NB4 (cell line): ENCODE results near the gene KIRREL1.

Source experiments
- DNase-seq: peaks from one replicate; pipeline ENCODE4 v3.0.0; 2010; ENCODE audit warnings: low read depth
- H3K4me3 ChIP-seq: one replicate; pipeline ENCODE4 v1.5.1; 2011; ENCODE audit warnings: mild to moderate bottlenecking, low read depth, low read length, moderate library complexity
- MYC ChIP-seq: IDR thresholded peaks from 2 replicates; pipeline ENCODE4 v1.6.1; 2011; ENCODE audit warnings: low read depth, low read length
- POLR2A ChIP-seq: IDR thresholded peaks from 2 replicates; pipeline ENCODE4 v1.6.1; 2011; ENCODE audit warnings: mild to moderate bottlenecking; ENCODE audit not compliant: insufficient read length; ENCODE audit errors: extremely low read depth
- TF ChIP-seq, protein P1 (sequence below): IDR thresholded peaks from one replicate; pipeline ENCODE4 v1.5.1; 2012; ENCODE audit warnings: low read depth, low read length
- TF ChIP-seq, protein P2 (sequence below): IDR thresholded peaks from 2 replicates; pipeline ENCODE4 v1.6.1; 2011; ENCODE audit warnings: low read depth, low read length

Gene KIRREL1

DNA sequence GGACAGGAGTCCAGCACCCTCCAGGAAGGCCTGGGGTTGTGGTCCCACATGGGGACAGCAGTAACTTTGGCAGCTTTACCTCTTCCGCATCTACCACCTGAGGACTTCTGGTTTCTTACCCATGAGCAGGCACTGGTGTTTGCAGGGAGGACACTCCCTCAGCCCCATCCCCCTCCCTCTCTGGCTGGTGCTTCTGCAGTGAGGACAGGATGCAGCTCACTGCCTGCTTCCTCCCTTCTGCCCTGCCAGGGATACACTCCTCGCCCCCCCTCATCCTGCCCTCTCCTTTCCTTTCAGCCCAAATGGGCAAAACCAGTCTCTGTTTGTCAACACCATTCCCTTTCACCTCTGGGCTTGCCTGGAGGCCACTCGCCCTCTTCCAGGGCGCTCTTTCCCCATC is 62.4 kb downstream of the KIRREL1 start:
- H3K4me3 ChIP-seq = no peak overlapping the region
- no peak for TF ChIP-seq POLR2A
- TF ChIP-seq, protein P1, sequence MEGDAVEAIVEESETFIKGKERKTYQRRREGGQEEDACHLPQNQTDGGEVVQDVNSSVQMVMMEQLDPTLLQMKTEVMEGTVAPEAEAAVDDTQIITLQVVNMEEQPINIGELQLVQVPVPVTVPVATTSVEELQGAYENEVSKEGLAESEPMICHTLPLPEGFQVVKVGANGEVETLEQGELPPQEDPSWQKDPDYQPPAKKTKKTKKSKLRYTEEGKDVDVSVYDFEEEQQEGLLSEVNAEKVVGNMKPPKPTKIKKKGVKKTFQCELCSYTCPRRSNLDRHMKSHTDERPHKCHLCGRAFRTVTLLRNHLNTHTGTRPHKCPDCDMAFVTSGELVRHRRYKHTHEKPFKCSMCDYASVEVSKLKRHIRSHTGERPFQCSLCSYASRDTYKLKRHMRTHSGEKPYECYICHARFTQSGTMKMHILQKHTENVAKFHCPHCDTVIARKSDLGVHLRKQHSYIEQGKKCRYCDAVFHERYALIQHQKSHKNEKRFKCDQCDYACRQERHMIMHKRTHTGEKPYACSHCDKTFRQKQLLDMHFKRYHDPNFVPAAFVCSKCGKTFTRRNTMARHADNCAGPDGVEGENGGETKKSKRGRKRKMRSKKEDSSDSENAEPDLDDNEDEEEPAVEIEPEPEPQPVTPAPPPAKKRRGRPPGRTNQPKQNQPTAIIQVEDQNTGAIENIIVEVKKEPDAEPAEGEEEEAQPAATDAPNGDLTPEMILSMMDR = no peak
- TF ChIP-seq, protein P2, sequence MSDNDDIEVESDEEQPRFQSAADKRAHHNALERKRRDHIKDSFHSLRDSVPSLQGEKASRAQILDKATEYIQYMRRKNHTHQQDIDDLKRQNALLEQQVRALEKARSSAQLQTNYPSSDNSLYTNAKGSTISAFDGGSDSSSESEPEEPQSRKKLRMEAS = no peak
- TF ChIP-seq MYC = no peak
- DNase-seq = no peak

DNA sequence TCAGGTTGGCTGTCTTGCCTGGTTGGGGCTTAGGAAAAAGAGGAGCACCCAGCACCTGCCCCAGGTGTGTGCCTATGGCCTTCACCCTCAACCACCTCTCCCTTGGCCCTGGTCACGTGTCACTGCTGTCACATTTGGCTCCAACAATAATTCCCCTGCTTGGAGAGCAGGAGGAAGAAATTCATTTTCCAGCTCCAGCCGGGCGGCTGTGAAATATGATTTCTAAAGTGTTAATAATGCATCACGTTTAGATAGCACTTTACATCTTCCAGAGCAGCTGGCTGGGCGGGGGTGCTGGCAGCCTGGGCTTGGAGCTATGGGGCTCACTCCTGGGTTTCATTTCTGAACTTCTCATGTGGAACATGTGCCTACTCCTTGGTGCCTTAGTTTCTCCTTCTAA is 63.1 kb downstream of the KIRREL1 start:
- no peak overlapping the region for H3K4me3 ChIP-seq
- TF ChIP-seq, protein P1 = no peak
- TF ChIP-seq, protein P2 = no peak
- TF ChIP-seq POLR2A = no peak
- no peak for TF ChIP-seq MYC
- no peak for DNase-seq

DNA sequence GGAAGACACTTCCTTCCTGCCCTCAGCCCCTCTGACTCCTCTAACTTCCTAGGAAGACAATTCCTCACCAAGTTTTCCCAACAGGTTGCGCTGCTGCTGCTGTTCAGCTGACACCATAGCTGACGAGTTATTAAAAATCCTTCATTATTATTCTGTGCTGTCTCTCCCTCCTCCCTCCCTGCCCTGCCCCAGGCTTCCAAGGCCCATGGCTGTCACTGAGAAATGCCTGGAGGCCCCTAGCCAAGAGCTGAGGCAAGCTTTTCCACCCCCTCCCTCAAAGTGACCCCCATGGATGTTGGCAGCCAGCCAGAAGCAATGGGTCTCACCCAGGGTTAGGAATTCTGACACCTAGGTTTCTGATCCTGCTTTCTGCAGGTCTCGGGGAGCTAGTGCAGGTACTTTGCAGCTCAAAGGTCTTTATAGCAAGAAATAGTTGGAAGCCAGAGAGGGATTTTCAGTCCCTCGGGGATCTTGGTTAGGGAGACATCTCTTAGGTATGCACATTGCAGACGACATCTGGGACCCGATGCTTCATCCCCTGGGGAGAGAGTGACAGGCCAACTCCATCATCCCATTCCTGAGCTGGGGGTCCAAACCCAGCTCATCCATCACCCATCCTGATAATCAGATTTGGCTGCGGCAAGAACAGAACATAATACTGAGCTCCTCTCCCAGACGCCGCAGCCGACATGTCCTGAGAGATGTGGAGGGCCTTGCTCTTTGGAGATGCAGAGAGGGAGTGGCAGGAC is 65.0 kb downstream of the KIRREL1 start:
- H3K4me3 ChIP-seq = no peak overlapping the region
- no peak for TF ChIP-seq POLR2A
- TF ChIP-seq, protein P2 = no peak
- TF ChIP-seq, protein P1 = no peak
- no peak for TF ChIP-seq MYC
- DNase-seq = no peak

DNA sequence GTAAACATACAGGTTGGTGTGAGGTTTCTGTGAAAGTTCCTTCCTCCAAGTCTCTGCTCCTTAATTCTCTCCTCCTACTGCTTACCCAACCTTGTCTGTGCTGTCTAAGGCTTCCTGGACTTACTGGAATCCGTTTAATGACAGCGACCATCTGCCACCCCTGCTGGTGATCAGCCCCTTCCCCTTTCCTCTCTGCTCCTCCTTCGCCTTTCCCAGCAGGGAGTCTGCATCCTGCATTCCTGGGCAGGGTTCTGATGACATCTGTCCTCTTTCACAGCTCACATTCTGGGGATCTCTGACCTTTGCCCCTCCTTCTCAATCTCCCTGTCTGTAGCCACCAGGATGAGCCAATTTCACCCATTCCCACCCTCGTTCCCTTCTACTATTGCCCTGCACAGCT is 66.5 kb downstream of the KIRREL1 start:
- TF ChIP-seq, protein P2 = no peak
- TF ChIP-seq MYC = no peak
- TF ChIP-seq, protein P1 = no peak
- TF ChIP-seq POLR2A = no peak

DNA sequence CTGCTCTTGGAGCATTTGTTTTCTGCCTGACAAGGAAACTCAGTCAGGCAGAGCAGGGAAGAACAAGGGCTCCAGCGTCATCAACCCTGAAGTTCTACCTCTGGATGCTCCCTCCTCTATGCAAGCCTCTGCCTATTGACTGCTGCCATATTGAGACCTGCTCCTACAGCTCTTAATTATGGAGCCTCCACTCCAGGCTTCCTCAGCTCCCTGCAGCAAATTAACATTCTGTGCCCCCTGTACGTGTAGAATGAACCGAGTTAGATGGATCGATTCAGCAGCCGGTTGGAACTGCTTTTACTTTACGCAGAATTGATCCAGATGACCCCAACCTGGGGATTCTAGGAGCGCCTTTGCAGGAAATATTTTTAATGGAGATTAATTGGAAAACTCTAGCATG is 68.7 kb downstream of the KIRREL1 start:
- TF ChIP-seq MYC (no peak), POLR2A (no peak)
- TF ChIP-seq, protein P2 = no peak
- TF ChIP-seq, protein P1 = no peak
- H3K4me3 ChIP-seq = no peak overlapping the region
- no peak for DNase-seq

More for the DNA sequence above, 66.5 kb downstream of the KIRREL1 start:
- no peak for DNase-seq
- no peak overlapping the region for H3K4me3 ChIP-seq
